ENCODE results near the gene PTGES2.

DNA sequence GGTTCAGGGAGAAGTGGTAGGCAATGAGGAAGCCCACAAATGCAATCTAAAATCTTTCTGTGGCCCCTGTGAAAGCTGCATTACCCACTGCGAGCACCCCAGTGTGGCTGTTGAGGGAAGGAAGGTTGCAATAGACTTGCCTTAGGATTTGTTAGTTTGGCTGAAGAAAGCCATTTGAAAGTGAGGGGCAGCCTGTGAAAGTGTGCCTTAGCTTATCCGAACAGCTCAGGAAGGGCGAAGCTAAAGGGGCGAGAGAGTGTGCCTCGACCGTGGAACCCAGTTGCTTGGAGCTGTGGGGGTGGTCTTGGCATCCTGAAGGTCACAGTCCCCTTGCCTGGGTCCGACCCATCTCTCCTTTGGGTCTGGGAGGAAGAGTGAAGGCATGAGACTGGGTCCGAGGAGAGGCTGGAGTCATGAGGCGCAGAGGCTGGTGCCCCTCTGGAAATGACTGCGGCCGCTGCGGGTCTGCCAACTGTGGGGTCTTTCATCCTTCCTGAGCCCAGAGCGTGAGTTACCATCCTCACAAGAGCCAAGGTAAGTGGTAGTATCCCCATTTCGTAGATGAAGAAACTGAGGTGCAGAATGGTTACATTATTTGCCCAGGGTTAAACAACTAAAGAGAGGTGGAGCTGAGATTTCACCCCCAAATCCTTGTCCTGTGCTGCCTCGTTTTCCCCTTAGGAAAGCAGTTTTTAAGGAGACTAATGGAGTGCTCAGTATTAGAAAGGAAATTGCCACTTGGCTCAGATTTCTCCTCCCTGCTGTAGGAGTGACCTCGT is 35.1 kb downstream of the PTGES2 start:
- TF ChIP-seq CTCF (IDR thresholded peaks at IDR 0.05) = no peak
- TF ChIP-seq POLR2A (IDR thresholded peaks at IDR 0.05) = no peak
